Measurements from ENCODE around the gene TMCO4.

DNA sequence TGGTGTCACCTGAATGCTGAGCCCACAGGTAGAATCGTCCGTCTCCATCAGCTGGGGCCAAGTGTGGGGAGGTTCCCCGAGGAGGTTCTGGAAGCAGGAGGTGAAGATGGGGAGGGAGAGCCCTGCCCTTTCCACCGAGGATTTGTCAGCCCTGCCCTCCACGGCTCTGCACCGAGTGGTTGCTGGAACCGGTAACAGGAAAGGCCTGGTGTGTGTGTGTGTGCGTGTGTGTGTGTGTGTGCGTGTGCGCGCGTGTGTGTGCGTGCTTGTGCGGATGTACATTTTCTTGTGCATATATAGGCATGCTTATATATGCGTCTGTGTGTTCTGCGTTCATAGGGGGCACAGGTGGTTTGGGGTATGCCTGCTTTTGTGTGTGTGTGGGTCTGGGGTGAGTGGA is 152.1 kb downstream of the TMCO4 start:
- no peak for TF ChIP-seq POLR2A (IDR thresholded peaks at IDR 0.05)
- TF ChIP-seq, protein P1, sequence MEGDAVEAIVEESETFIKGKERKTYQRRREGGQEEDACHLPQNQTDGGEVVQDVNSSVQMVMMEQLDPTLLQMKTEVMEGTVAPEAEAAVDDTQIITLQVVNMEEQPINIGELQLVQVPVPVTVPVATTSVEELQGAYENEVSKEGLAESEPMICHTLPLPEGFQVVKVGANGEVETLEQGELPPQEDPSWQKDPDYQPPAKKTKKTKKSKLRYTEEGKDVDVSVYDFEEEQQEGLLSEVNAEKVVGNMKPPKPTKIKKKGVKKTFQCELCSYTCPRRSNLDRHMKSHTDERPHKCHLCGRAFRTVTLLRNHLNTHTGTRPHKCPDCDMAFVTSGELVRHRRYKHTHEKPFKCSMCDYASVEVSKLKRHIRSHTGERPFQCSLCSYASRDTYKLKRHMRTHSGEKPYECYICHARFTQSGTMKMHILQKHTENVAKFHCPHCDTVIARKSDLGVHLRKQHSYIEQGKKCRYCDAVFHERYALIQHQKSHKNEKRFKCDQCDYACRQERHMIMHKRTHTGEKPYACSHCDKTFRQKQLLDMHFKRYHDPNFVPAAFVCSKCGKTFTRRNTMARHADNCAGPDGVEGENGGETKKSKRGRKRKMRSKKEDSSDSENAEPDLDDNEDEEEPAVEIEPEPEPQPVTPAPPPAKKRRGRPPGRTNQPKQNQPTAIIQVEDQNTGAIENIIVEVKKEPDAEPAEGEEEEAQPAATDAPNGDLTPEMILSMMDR (IDR thresholded peaks at IDR 0.05), result no peak
